ENCODE measurements around the gene MPRIP.
A peak's percentile ranks its signal among the peaks of the same experiment; 100 is the strongest.

Gene MPRIP

DNA sequence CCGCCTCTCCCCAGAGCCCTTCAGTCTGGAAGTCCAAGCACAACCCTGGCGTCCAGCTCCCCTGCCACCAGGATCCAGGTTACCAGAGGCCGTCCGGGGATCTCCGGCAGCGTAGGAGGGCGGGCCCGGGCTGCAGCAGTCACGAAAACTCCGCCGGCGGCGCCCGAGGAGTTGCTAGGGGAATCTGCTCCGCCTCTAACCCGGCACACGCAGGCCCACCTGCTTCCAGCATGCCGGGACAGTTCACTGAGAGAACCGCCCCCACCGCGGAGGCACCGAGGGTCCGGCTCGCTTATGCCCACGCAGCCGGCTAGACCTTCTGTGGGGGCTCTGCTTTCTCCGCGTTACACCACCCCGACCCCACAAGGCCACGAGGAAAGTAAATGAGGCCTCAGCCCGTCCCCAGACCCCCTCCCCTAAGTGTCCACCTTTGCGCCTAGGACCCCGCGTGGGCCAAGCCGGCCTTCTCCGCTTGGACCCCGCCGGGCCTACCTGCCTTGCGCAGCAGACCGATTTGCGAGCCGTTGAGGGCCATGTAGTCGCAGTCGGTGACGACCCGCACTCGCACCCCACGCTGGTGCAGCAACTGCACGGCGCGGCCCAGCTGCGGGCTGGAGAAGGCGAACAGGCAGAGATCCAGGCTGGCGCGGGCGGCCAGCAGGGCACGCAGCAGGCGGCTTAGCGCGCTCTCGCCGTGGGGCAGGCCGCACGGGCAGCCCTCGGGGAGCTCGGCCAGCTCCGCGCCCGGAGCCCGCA, 163.3 kb downstream of the MPRIP start:
- Histone ChIP-seq H3K27ac (ENCODE audit: extremely low read depth, low read depth, low read length) (peak overlapping the region; percentile 87; the same call in 1 of the 2 replicates), H3K9me3 (ENCODE audit: control insufficient read depth, insufficient read depth, low read depth, low read length) (no peaks in the 10 kb centered on the region), H3K4me1 (ENCODE audit: control insufficient read depth, insufficient read depth, low read length) (peaks cover 5% of the 10 kb centered on the region), H3K4me3 (ENCODE audit: low read depth, low read length) (peak overlapping the region; percentile 57), H3K36me3 (ENCODE audit: control insufficient read depth in 2 of 2, insufficient read depth in 1 of 2, low read length in 2 of 2) (peaks cover 4 to 37% of the 10 kb centered on the region in 2 experiments)
- ChIA-PET POLR2A (no interaction called here), CTCF (interaction anchor here (1.2 kb wide), 1 partner anchor 64 kb away, joined by 3 read pairs; no protein-coding TSS in a partner anchor)
- TF ChIP-seq ZNF707 (tag by site-specific recombination; IDR thresholded peaks at IDR 0.05) (no peak), ZNF529 (tag by site-specific recombination; IDR thresholded peaks at IDR 0.05; ENCODE audit: insufficient replicate concordance) (no peak), ZNF112 (tag by site-specific recombination; IDR thresholded peaks at IDR 0.05) (no peak), PRDM1 (tag by site-specific recombination; IDR thresholded peaks at IDR 0.05) (no peak), ZNF2 (tag by site-specific recombination; IDR thresholded peaks at IDR 0.05) (peak; percentile 65; the same call in 1 of the 2 replicates), KLF8 (tag by site-specific recombination; IDR thresholded peaks at IDR 0.05) (peak; percentile 18; the same call in 1 of the 2 replicates), ZNF184 (tag by site-specific recombination; IDR thresholded peaks at IDR 0.05) (no peak), IKZF3 (tag by site-specific recombination; IDR thresholded peaks at IDR 0.05) (no peak), ZNF830 (tag by site-specific recombination; IDR thresholded peaks at IDR 0.05; ENCODE audit: low read depth) (no peak), GLI4 (tag by site-specific recombination; IDR thresholded peaks at IDR 0.05) (0 out of 2 replicates have a peak, but pooled peaks have one; percentile 28), KLF16 (tag by site-specific recombination; IDR thresholded peaks at IDR 0.05) (no peak; the same call in 1 of the 2 replicates), ZNF114 (tag by site-specific recombination; IDR thresholded peaks at IDR 0.05) (no peak), SP2 (tag by site-specific recombination; IDR thresholded peaks at IDR 0.05) (peak; percentile 45; the same call in 1 of the 2 replicates), KLF7 (tag by site-specific recombination; IDR thresholded peaks at IDR 0.05; ENCODE audit: borderline replicate concordance) (no peak), ZNF223 (tag by site-specific recombination; IDR thresholded peaks at IDR 0.05) (no peak), ZNF214 (tag by site-specific recombination; IDR thresholded peaks at IDR 0.05; ENCODE audit: borderline replicate concordance) (no peak), ZNF785 (tag by site-specific recombination; IDR thresholded peaks at IDR 0.05) (no peak), ZNF146 (tag by site-specific recombination; IDR thresholded peaks at IDR 0.05) (no peak), ZBTB21 (tag by site-specific recombination; IDR thresholded peaks at IDR 0.05) (no peak), ZNF274 (IDR thresholded peaks at IDR 0.05; ENCODE audit: low read length) (no peak), ZNF274 (tag by site-specific recombination; IDR thresholded peaks at IDR 0.05; ENCODE audit: borderline replicate concordance) (no peak), ZNF596 (tag by site-specific recombination; IDR thresholded peaks at IDR 0.05) (no peak), ZNF341 (tag by site-specific recombination; IDR thresholded peaks at IDR 0.05; ENCODE audit: low read depth) (no peak), ZNF629 (tag by site-specific recombination; IDR thresholded peaks at IDR 0.05) (no peak), ZNF549 (tag by site-specific recombination; IDR thresholded peaks at IDR 0.05) (no peak), ZNF132 (tag by site-specific recombination; IDR thresholded peaks at IDR 0.05; ENCODE audit: borderline replicate concordance) (no peak)
- TF ChIP-seq, protein P1, sequence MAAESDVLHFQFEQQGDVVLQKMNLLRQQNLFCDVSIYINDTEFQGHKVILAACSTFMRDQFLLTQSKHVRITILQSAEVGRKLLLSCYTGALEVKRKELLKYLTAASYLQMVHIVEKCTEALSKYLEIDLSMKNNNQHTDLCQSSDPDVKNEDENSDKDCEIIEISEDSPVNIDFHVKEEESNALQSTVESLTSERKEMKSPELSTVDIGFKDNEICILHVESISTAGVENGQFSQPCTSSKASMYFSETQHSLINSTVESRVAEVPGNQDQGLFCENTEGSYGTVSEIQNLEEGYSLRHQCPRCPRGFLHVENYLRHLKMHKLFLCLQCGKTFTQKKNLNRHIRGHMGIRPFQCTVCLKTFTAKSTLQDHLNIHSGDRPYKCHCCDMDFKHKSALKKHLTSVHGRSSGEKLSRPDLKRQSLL (tag by site-specific recombination; IDR thresholded peaks at IDR 0.05), result no peak
- TF ChIP-seq, protein P2, sequence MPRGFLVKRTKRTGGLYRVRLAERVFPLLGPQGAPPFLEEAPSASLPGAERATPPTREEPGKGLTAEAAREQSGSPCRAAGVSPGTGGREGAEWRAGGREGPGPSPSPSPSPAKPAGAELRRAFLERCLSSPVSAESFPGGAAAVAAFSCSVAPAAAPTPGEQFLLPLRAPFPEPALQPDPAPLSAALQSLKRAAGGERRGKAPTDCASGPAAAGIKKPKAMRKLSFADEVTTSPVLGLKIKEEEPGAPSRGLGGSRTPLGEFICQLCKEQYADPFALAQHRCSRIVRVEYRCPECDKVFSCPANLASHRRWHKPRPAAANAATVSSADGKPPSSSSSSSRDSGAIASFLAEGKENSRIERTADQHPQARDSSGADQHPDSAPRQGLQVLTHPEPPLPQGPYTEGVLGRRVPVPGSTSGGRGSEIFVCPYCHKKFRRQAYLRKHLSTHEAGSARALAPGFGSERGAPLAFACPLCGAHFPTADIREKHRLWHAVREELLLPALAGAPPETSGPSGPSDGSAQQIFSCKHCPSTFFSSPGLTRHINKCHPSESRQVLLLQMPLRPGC (tag by site-specific recombination; IDR thresholded peaks at IDR 0.05), result no peak
- TF ChIP-seq, protein P3, sequence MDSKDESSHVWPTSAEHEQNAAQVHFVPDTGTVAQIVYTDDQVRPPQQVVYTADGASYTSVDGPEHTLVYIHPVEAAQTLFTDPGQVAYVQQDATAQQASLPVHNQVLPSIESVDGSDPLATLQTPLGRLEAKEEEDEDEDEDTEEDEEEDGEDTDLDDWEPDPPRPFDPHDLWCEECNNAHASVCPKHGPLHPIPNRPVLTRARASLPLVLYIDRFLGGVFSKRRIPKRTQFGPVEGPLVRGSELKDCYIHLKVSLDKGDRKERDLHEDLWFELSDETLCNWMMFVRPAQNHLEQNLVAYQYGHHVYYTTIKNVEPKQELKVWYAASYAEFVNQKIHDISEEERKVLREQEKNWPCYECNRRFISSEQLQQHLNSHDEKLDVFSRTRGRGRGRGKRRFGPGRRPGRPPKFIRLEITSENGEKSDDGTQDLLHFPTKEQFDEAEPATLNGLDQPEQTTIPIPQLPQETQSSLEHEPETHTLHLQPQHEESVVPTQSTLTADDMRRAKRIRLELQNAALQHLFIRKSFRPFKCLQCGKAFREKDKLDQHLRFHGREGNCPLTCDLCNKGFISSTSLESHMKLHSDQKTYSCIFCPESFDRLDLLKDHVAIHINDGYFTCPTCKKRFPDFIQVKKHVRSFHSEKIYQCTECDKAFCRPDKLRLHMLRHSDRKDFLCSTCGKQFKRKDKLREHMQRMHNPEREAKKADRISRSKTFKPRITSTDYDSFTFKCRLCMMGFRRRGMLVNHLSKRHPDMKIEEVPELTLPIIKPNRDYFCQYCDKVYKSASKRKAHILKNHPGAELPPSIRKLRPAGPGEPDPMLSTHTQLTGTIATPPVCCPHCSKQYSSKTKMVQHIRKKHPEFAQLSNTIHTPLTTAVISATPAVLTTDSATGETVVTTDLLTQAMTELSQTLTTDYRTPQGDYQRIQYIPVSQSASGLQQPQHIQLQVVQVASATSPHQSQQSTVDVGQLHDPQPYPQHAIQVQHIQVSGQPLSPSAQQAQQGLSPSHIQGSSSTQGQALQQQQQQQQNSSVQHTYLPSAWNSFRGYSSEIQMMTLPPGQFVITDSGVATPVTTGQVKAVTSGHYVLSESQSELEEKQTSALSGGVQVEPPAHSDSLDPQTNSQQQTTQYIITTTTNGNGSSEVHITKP (tag by site-specific recombination; IDR thresholded peaks at IDR 0.05), result no peak
- TF ChIP-seq, protein P4, sequence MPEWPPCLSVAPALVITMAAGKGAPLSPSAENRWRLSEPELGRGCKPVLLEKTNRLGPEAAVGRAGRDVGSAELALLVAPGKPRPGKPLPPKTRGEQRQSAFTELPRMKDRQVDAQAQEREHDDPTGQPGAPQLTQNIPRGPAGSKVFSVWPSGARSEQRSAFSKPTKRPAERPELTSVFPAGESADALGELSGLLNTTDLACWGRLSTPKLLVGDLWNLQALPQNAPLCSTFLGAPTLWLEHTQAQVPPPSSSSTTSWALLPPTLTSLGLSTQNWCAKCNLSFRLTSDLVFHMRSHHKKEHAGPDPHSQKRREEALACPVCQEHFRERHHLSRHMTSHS (tag by site-specific recombination; IDR thresholded peaks at IDR 0.05), result no peak
- TF ChIP-seq, protein P5, sequence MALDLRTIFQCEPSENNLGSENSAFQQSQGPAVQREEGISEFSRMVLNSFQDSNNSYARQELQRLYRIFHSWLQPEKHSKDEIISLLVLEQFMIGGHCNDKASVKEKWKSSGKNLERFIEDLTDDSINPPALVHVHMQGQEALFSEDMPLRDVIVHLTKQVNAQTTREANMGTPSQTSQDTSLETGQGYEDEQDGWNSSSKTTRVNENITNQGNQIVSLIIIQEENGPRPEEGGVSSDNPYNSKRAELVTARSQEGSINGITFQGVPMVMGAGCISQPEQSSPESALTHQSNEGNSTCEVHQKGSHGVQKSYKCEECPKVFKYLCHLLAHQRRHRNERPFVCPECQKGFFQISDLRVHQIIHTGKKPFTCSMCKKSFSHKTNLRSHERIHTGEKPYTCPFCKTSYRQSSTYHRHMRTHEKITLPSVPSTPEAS (tag by site-specific recombination; IDR thresholded peaks at IDR 0.05), result no peak
